ENCODE results near the gene SERPINH1. TPM values are rescaled to one million over a fixed set of nuclear protein-coding genes. Genes with fewer than 3 reads are reported as not detected.

SERPINH1 gene
- total RNA-seq, 4 donors from 2014 or later: 102 to 167 (median 143) TPM

DNA sequence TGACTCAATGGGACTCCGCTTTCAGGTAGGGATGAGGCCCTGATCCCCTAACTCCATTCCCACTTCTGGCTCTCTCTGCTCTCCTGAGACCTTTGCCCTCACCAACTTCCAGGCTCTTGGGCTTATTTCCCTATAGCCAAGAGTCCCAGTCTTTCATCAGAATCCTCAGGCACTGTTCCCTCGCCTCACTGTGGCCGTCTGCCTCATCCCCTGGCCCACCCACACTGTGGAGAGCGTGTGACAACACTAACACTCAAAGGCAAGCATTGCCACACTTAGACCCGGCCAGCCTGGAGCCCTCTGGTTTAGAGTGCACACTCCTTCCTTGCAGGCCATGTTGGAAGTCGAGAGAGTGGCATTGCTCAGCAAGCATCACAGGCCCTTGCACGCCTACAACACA, 27.0 kb downstream of the SERPINH1 start:
- no peaks in the 10 kb centered on the region for H3K9me3 ChIP-seq
- DNase-seq: no peak
- 89 to 95% methylated on average over 7 of the region's 7 CpGs for WGBS, 2 donors
- no peak overlapping the region for H3K27ac ChIP-seq
- intact Hi-C loops (cut with DNase I): no loop called here
- peaks cover 2 to 21% of the 10 kb centered on the region in 2 donors for H3K4me1 ChIP-seq
- H3K36me3 ChIP-seq: no peaks in the 10 kb centered on the region
- TF ChIP-seq, protein P1, sequence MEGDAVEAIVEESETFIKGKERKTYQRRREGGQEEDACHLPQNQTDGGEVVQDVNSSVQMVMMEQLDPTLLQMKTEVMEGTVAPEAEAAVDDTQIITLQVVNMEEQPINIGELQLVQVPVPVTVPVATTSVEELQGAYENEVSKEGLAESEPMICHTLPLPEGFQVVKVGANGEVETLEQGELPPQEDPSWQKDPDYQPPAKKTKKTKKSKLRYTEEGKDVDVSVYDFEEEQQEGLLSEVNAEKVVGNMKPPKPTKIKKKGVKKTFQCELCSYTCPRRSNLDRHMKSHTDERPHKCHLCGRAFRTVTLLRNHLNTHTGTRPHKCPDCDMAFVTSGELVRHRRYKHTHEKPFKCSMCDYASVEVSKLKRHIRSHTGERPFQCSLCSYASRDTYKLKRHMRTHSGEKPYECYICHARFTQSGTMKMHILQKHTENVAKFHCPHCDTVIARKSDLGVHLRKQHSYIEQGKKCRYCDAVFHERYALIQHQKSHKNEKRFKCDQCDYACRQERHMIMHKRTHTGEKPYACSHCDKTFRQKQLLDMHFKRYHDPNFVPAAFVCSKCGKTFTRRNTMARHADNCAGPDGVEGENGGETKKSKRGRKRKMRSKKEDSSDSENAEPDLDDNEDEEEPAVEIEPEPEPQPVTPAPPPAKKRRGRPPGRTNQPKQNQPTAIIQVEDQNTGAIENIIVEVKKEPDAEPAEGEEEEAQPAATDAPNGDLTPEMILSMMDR (IDR thresholded peaks at IDR 0.05): no peak
- no peak for TF ChIP-seq POLR2A (IDR thresholded peaks at IDR 0.05)
- no peaks in the 10 kb centered on the region for H3K27me3 ChIP-seq
- no peak overlapping the region for H3K4me3 ChIP-seq (replicated peaks in 1 of 3)

- Histone ChIP-seq H3K4me3 (replicated peaks in 1 of 3) (no peak overlapping the region), H3K9me3 (no peaks in the 10 kb centered on the region), H3K4me1 (peaks cover 0 to 13% of the 10 kb centered on the region in 2 donors), H3K36me3 (no peaks in the 10 kb centered on the region), H3K27me3 (no peaks in the 10 kb centered on the region), H3K27ac (no peak overlapping the region)
- peak; percentile 38 to 47 for DNase-seq
- intact Hi-C loops (cut with DNase I): no loop called here
- TF ChIP-seq, protein P1 (IDR thresholded peaks at IDR 0.05): no peak
- TF ChIP-seq POLR2A (IDR thresholded peaks at IDR 0.05): no peak
- WGBS, 2 donors: 51 to 57% methylated on average over 2 of the region's 2 CpGs
These were observed 27.9 kb downstream of the SERPINH1 start for GRCh38 chr11:75589933-75590332.

DNA sequence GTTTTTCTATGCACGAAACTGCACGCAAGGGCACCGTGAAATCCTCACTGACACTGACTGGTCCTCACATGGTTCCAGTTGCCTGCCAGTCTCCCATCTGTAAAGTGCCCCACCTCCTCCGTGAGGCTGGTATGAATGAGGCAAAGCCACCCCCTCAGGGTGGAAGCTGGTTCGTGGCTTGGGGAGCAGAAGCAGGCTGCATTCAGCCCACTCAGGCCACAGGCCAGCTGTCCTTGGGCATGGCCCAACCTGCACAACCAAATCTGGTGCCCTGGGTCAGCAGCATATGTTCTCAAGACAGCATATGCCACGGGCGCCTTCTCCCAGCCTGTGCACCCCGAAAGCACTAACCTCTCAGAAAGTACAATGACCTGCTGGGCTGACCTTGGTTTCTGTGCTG, 29.3 kb downstream of the SERPINH1 start:
- no peak overlapping the region for H3K4me3 ChIP-seq (replicated peaks in 1 of 3)
- H3K27me3 ChIP-seq: no peaks in the 10 kb centered on the region
- TF ChIP-seq, protein P1 (IDR thresholded peaks at IDR 0.05): no peak
- no peak for TF ChIP-seq POLR2A (IDR thresholded peaks at IDR 0.05)
- 85 to 88% methylated on average over 7 to 8 of the region's 8 CpGs for WGBS, 2 donors
- H3K27ac ChIP-seq: no peak overlapping the region
- intact Hi-C loops (cut with DNase I): no loop called here
- DNase-seq: no peak
- H3K4me1 ChIP-seq: peaks cover 0 to 9% of the 10 kb centered on the region in 2 donors
- H3K9me3 ChIP-seq: no peaks in the 10 kb centered on the region
- H3K36me3 ChIP-seq: no peaks in the 10 kb centered on the region

DNA sequence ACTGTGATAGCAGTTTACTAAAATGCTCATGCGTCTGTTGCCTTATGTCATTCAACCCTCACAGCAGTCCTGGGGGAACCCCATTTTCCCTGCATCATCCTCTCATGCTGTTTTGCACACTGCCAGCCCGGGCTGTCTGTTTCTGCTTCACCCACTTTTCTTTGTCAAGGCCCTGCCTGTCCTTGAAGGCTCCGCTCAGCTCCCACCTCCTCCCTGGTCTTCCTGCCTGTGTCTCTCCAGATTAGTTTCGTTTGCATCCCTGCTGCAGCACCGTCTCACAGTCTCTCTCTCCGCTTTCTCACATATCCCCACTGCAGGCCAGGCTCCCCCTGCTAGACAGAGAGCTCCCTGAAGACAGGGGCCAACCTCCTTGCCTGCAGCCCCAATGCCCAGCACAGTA, 29.9 kb downstream of the SERPINH1 start:
- peaks cover 0 to 9% of the 10 kb centered on the region in 2 donors for H3K4me1 ChIP-seq
- no peaks in the 10 kb centered on the region for H3K27me3 ChIP-seq
- H3K27ac ChIP-seq: no peak overlapping the region
- no peak overlapping the region for H3K4me3 ChIP-seq (replicated peaks in 1 of 3)
- no peaks in the 10 kb centered on the region for H3K36me3 ChIP-seq
- intact Hi-C loops (cut with DNase I): no loop called here
- TF ChIP-seq, protein P1 (IDR thresholded peaks at IDR 0.05): no peak
- TF ChIP-seq POLR2A (IDR thresholded peaks at IDR 0.05): no peak
- no peaks in the 10 kb centered on the region for H3K9me3 ChIP-seq
- DNase-seq: no peak
- 82 to 88% methylated on average over 6 of the region's 6 CpGs for WGBS, 2 donors

GRCh38 chr11:75592715-75593114, 30.7 kb downstream of the SERPINH1 start:
- DNase-seq: no peak
- H3K4me3 ChIP-seq (replicated peaks in 1 of 3): no peak overlapping the region
- H3K27ac ChIP-seq: peak overlapping the region in 1 of 3 donors; percentile 10
- no peaks in the 10 kb centered on the region for H3K9me3 ChIP-seq
- H3K27me3 ChIP-seq: no peaks in the 10 kb centered on the region
- H3K4me1 ChIP-seq: peaks cover 0 to 9% of the 10 kb centered on the region in 2 donors
- intact Hi-C loops (cut with DNase I): no loop called here
- WGBS, 2 donors: 61 to 77% methylated on average over 2 of the region's 2 CpGs
- H3K36me3 ChIP-seq: no peaks in the 10 kb centered on the region
- TF ChIP-seq, protein P1 (IDR thresholded peaks at IDR 0.05): no peak
- TF ChIP-seq POLR2A (IDR thresholded peaks at IDR 0.05): no peak
